ENCODE data around the gene ZNF275. TPM values are rescaled to one million over a fixed set of nuclear protein-coding genes. Genes with fewer than 3 reads are reported as not detected.
"Not testable (repeated sequence)": the region's sequence is repeated elsewhere in the genome, so short reads cannot be mapped to it uniquely, and the experiment has no call there.

The ZNF275 gene, protein sequence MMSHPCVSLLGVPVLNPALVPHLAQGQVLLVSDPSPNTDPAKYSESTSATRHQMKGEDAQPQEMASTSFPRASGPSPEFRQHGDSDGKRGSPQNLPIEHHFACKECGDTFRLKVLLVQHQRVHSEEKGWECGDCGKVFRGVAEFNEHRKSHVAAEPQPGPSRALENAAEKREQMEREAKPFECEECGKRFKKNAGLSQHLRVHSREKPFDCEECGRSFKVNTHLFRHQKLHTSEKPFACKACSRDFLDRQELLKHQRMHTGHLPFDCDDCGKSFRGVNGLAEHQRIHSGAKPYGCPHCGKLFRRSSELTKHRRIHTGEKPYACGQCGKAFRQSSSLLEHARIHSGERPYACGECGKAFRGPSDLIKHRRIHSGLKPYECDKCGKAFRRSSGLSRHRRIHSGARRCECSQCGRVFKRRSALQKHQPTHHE
- polyA plus RNA-seq (ENCODE audit: low read depth in 6 of 6): 10 to 100 TPM in 1 of 6 donors, 1 to 10 TPM in 5; 4.6 to 11.1 (median 7.2) TPM

DNA sequence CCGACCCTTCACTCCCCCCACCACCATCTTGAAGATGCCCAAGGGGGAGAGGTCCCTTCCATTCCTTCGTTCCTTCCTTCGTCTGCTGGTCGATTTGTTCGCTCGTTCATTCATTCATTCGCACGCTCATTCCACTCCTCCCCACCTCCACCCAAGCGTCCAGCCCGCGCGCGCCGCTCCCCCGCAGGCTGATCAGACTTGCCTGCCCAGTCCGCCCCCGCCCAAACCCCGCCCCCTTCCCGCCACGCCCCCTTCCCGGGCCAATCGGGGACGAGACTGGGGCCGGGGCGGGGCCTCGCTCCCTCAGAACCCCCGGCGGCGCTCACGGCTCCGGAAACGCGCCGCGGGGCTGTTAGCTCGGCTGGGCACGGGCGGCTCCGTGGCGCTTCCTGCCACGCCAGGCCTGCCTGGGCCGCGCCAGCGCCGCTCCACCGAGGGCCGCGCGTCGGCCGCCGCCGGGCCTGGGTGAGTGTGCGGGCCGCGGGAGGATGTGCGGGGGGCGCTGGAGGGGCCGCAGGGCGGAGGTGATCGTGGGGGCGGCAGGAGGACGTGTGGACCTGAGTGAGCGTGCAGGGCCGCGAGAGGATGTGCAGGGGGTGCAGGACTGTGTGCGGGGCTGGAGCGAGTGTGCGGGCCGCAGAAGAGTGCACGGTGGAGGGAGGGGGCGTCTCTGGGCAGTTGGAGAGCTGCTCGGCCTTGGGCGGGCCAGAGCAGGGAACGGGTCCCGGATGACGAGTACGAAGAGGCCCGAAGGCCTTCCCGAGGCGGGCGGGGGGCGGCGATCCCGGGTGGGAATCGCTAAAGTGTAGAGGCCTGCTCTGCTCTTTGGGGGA, at the start of gene ZNF275:
TSS of gene ZNF275 (plus strand) at position 333 of the 833 bp plus-strand sequence. CDS start 2,527 bp downstream, outside the sequence.
- Mint-ChIP-seq H3K27ac (peak within 1 kb of the TSS in 4 of 6 donors; percentile 72 to 93 (median 92)), H3K4me1 (peaks cover 24 to 38% (median 33%) of the 10 kb centered on the region in 3 donors), H3K4me3 (peak within 1 kb of the TSS; percentile 76 to 95 (median 88)), H3K9me3 (peaks cover 0 to 6% (median 0%) of the 10 kb centered on the region in 7 donors), H3K36me3 (peaks cover 0 to under 1% of the 10 kb centered on the region in 2 donors), H3K27me3 (no peaks in the 10 kb centered on the region)
- DNase-seq: peak; percentile 83
- peak; percentile 94 for ATAC-seq (ENCODE audit: low read depth in 2 of 2)

- not testable (repeated sequence) for H3K4me3 Mint-ChIP-seq; H3K36me3 Mint-ChIP-seq; H3K4me1 Mint-ChIP-seq; DNase-seq; H3K27ac Mint-ChIP-seq; H3K27me3 Mint-ChIP-seq; ATAC-seq (ENCODE audit: low read depth in 2 of 2); H3K9me3 Mint-ChIP-seq
Measured at GRCh38 chrX:153285678-153286077, 48.3 kb upstream of the ZNF275 start.

GRCh38 chrX:153288807-153289206, 45.1 kb upstream of the ZNF275 start:
- H3K4me3 Mint-ChIP-seq; H3K9me3 Mint-ChIP-seq; ATAC-seq (ENCODE audit: low read depth in 2 of 2); DNase-seq; H3K27ac Mint-ChIP-seq; H3K4me1 Mint-ChIP-seq; H3K36me3 Mint-ChIP-seq; H3K27me3 Mint-ChIP-seq: not testable (repeated sequence)

- not testable (repeated sequence) for DNase-seq; H3K9me3 Mint-ChIP-seq; ATAC-seq (ENCODE audit: low read depth in 2 of 2); H3K27ac Mint-ChIP-seq; H3K36me3 Mint-ChIP-seq
- Mint-ChIP-seq H3K4me3 (peak overlapping the region in 1 of 8 donors; percentile 36), H3K27me3 (peaks cover 6 to 23% (median 8%) of the 10 kb centered on the region in 3 donors), H3K4me1 (peaks cover 5 to 11% (median 5%) of the 10 kb centered on the region in 3 donors)
Measured at GRCh38 chrX:153293485-153294071, 40.4 kb upstream of the ZNF275 start.

DNA sequence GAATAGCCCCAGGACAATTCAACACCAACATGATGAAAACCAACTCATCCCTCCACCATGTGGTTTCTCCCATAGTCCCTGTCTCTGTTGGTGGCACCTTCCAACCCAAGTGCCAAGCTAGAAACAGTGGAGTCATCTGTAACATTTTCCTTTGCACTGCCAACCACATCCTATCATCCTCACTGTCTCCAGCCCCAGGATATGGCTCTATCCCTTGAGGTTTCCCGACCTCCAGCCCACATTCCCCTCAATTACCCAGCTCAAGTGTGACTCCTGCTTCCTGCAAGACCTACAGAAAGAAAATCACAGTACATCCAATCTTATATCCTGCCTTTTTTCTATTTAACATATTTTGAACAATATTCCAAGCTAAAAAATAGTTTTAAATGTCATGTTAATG, 36.6 kb upstream of the ZNF275 start:
- H3K4me3 Mint-ChIP-seq: no peak overlapping the region
- peaks cover 8 to 23% (median 13%) of the 10 kb centered on the region in 3 donors for H3K27me3 Mint-ChIP-seq
- H3K36me3 Mint-ChIP-seq: no peaks in the 10 kb centered on the region
- peaks cover 5 to 11% (median 5%) of the 10 kb centered on the region in 3 donors for H3K4me1 Mint-ChIP-seq
- peaks cover 0 to 2% (median 0%) of the 10 kb centered on the region in 7 donors for H3K9me3 Mint-ChIP-seq
- peak overlapping the region in 1 of 6 donors; percentile 9 for H3K27ac Mint-ChIP-seq
- DNase-seq: no peak
- no peak for ATAC-seq (ENCODE audit: low read depth in 2 of 2)

DNA sequence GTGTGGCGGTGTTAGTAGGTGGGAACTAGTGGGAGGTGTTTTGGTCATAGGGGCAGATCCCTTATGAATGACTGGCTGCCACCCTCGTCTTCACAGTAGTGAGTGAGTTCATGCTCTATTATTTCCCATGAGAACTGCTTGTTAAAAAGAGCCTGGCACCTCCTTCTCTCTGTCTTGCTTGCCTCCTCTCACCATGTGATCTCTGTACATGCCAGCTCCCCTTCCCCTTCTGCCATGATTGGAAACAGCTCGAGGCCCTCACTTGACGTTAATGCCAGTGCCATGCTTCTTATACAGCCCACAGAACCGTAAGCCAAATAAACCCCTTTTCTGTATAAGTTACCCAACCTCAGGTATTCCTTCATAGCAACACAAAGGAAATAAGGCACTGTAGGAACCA, 34.1 kb upstream of the ZNF275 start:
- Mint-ChIP-seq H3K27me3 (peaks cover 7 to 44% (median 33%) of the 10 kb centered on the region in 3 donors), H3K27ac (no peak overlapping the region), H3K4me1 (peaks cover 0 to 2% (median 0%) of the 10 kb centered on the region in 3 donors), H3K4me3 (no peak overlapping the region), H3K9me3 (peaks cover 0 to 3% (median 1%) of the 10 kb centered on the region in 7 donors), H3K36me3 (no peaks in the 10 kb centered on the region)
- no peak for DNase-seq
- ATAC-seq (ENCODE audit: low read depth in 2 of 2): no peak

DNA sequence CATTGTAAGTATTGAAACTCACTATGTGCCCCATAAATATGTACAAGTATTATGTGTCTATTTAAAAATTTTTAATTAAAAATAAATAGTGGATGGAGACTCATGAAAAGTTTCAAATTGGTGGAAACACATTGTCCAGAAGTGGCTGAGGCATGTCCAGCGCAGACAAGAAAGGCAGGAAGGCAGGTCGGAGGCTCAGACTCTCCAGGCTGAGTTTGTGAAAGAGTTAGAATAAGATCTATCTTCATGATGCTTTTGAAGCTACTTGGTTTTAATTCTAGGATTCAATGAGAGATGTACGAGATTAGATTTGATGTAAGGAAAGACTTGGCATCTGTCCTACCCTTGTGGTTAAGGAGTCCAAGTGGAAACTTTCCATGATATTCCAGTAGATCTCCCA, 32.2 kb upstream of the ZNF275 start:
- no peak overlapping the region for H3K4me3 Mint-ChIP-seq
- DNase-seq (no peak), ATAC-seq (ENCODE audit: low read depth in 2 of 2) (no peak)
- H3K36me3 Mint-ChIP-seq: no peaks in the 10 kb centered on the region
- peak overlapping the region in 1 of 6 donors; percentile 23 for H3K27ac Mint-ChIP-seq
- H3K9me3 Mint-ChIP-seq: peaks cover 0 to 3% (median 1%) of the 10 kb centered on the region in 7 donors
- peaks cover 0 to 2% (median 0%) of the 10 kb centered on the region in 3 donors for H3K4me1 Mint-ChIP-seq
- peaks cover 15 to 53% (median 48%) of the 10 kb centered on the region in 3 donors for H3K27me3 Mint-ChIP-seq

DNA sequence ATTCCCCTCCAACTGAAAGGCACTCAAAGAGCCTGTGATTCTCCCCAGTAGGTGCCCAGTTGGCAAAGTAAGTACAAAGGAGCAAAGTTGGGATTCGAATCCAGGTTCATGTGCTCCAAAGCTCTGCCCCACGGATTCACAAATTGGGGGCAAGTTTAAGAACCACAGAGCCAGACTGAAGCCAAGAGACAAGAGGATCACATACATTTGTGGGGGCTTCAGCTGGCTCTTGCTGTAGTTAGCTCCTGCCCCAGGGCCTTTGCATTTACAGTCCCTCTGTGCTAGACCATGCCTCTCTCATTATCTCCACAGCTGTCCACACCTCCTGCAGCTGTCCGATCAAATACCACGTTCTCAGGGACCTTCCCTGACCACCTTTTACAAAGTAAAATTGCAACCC, 31.2 kb upstream of the ZNF275 start:
- Mint-ChIP-seq H3K27ac (no peak overlapping the region), H3K36me3 (no peaks in the 10 kb centered on the region)
- DNase-seq: no peak

DNA sequence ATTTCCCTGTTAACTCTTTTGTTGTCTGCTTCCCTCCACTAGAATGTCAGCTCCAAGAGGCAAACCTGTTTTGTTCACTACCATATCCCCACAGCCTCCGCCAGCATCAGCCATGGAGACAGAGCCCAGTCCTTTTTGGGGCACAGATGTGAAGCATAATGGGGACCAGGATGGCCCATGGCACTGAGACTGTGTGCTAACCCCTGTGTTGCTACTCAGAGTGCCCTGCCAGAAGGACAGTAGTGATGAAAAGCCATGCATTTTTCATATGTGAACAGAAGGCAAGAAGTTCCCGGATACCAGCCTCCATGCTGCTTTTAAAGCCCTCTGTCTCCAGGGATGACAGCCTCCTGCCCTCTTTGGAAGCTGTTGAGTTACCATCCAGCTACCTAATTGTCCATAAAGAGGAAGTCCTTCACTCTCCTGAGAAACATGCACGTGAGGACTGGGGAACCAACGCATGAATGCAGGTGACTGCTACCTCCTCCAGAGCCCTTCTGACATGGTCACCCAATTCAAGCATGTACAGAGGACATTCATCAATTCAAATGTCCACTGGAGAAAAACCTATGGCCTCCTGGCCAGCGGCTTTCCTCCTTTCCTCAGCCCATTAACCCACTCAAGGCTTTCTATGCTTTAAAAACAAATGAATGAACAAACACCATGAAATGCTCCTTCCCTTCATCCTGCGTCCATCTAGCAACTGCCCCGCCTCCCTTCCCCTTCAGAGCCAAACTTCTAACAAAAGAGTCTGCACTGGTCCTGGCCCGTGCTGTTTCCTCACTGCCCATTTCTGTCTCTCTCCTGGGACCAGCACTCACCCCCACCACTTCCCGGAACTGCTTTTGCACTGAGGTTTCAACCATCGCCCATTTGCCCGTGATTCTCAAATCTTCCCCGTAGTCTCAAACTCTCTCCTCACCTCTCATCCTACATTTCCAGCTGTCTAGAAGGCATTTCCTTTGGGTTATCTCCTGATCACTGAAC, 30.4 kb upstream of the ZNF275 start:
- ATAC-seq (ENCODE audit: low read depth in 2 of 2) (no peak), DNase-seq (no peak)
- peak overlapping the region in 2 of 6 donors; percentile 27 to 55 for H3K27ac Mint-ChIP-seq
- H3K27me3 Mint-ChIP-seq: peaks cover 12 to 42% (median 36%) of the 10 kb centered on the region in 3 donors
- peaks cover 0 to 3% (median 0%) of the 10 kb centered on the region in 7 donors for H3K9me3 Mint-ChIP-seq
- H3K4me1 Mint-ChIP-seq: peaks cover 0 to 2% (median 0%) of the 10 kb centered on the region in 3 donors
- H3K36me3 Mint-ChIP-seq: no peaks in the 10 kb centered on the region
- peak overlapping the region in 1 of 8 donors; percentile 17 for H3K4me3 Mint-ChIP-seq

More for the DNA sequence above, 31.2 kb upstream of the ZNF275 start:
- Mint-ChIP-seq H3K27me3 (peaks cover 15 to 48% (median 44%) of the 10 kb centered on the region in 3 donors), H3K4me3 (no peak overlapping the region), H3K4me1 (peaks cover 0 to 2% (median 0%) of the 10 kb centered on the region in 3 donors), H3K9me3 (peaks cover 0 to 3% (median 1%) of the 10 kb centered on the region in 7 donors)
- no peak for ATAC-seq (ENCODE audit: low read depth in 2 of 2)

DNA sequence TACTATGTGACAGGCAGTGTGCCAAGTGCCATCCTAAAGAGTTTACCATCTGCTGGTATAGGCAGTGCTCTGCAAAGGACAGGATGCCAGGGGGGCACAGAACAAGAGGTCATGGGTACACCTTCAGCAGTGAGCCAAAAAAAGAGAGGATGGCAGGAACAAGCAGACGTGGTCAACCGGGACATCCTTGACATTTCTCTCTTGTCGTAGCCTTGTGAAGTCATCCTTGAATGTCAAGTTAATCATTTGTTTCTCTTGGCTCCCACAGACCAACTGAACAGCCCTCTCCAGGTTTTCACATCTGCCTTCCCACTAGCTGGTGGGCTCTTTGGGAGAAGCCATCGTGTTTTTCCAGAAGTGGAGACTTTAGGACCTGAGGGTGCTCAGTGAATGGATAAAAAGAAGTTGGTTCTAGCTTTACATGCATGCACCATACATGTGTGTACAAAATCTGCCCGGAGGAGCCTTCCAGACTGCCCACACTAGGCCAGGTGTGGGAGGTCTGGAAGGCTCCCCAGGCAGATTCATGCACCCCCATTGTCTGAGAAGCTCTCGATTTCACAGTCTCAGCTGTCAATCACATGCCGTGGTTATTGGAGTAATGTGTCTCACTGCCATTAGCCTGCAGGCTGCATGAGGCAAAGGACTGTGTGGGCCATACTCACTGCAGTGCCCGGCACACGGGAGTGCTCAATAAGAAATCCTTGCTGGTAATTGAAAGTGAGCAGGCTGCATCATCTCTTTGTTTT, 28.8 kb upstream of the ZNF275 start:
- Mint-ChIP-seq H3K27ac (no peak overlapping the region), H3K4me1 (peaks cover 0 to 2% (median 0%) of the 10 kb centered on the region in 3 donors), H3K9me3 (peaks cover 0 to 3% (median 0%) of the 10 kb centered on the region in 7 donors), H3K27me3 (peaks cover 12 to 44% (median 37%) of the 10 kb centered on the region in 3 donors), H3K36me3 (no peaks in the 10 kb centered on the region), H3K4me3 (no peak overlapping the region)
- ATAC-seq (ENCODE audit: low read depth in 2 of 2) (no peak), DNase-seq (no peak)

DNA sequence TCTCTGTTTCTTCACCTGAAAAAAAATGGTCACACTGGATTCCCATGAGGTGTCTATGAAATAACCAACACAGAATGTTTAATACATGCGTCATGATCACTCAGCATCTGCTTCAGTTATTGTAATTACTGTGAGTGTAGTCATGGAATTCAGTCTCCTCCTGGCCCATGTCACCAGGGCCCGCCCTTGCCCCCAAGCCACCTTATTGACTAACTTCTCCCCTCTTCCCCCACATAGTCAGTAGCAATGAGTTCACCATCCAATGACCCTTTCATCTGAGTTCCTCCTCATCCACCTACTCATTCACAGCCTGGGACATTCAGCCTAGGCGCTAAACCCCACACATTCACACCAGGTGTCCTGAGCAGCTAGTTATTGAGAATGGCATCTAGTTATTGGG, 28.0 kb upstream of the ZNF275 start:
- Mint-ChIP-seq H3K36me3 (no peaks in the 10 kb centered on the region), H3K9me3 (peaks cover 0 to 3% (median 0%) of the 10 kb centered on the region in 7 donors), H3K4me1 (peaks cover 0 to 2% (median 0%) of the 10 kb centered on the region in 3 donors), H3K4me3 (no peak overlapping the region), H3K27me3 (peaks cover 12 to 44% (median 34%) of the 10 kb centered on the region in 3 donors), H3K27ac (no peak overlapping the region)
- DNase-seq: no peak
- ATAC-seq (ENCODE audit: low read depth in 2 of 2): no peak
